ENCODE measurements around the gene KRT5. TPM values are rescaled to one million over a fixed set of nuclear protein-coding genes. Genes with fewer than 3 reads are reported as not detected.

Gene KRT5
- total and polyA plus RNA-seq, 2 experiments from 2014 or later: not detected

DNA sequence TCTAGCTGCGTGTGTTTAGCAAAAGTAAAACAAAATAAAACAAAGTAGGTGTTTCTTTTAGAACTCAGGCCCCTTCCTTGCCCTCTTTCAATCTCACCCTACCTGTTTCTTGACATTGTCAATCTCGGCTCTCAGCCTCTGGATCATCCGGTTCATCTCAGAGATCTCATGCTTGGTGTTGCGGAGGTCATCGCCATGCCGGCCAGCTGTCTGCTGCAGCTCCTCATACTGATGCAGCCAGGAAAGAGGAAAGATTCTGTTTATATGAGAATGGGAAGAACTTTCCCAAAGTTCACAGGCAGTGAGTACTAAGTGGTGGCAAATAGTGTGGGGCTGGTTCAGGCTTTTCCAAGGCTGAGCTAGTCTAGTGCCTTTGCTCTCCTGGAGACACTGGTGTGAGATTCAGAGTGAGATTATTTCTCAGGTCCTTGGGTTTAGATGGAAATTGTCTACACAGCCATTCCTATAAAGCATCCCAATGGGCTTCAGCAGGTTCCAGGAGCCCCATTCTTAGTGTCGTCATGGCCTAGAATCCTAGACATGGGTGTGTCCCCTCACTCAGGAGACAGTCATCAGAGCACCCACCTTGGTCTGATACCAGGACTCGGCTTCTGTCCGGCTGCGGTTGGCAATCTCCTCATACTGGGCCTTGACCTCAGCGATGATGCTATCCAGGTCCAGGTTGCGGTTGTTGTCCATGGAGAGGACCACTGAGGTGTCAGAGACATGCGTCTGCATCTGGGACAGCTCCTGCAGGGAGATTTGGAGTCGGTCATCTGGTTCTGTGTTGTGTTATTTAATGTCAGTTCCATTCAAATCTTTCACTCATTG is 3.0 kb downstream of the KRT5 start (continued):
- TF ChIP-seq EZH2phosphoT487 (IDR thresholded peaks at IDR 0.05; ENCODE audit: unreplicated experiment) (no peak), ETS1 (IDR thresholded peaks at IDR 0.05) (no peak), CTCF (conservative IDR thresholded peaks at IDR 0.05; ENCODE audit: low read depth in 2 of 2) (no peak), NANOG (IDR thresholded peaks at IDR 0.05; ENCODE audit: borderline replicate concordance) (no peak), EZH2 (IDR thresholded peaks at IDR 0.05; ENCODE audit: low read depth, unreplicated experiment) (no peak)

- H3K4me3 Mint-ChIP-seq: no peak overlapping the region
- ATAC-seq (no peak), DNase-seq (ENCODE audit: low spot score) (no peak)
- 0 out of 2 replicates have a peak, but pooled peaks cover 3% of the 10 kb centered on the region for H3K9me2 ChIP-seq (ENCODE audit: insufficient read depth)
- H2AFZ ChIP-seq: no peak overlapping the region
- H3K9me3 Mint-ChIP-seq: peaks cover 7% of the 10 kb centered on the region
- peaks cover 5% of the 10 kb centered on the region; the same call in 1 of the 3 replicates for H3K4me1 Mint-ChIP-seq
- no peak overlapping the region for H3K4me2 ChIP-seq
- H3K27me3 ChIP-seq (ENCODE audit: insufficient read depth): no peaks in the 10 kb centered on the region
- no peaks in the 10 kb centered on the region for H3F3A ChIP-seq (replicated peaks; ENCODE audit: low read depth)
- H3K27me3 Mint-ChIP-seq (ENCODE audit: insufficient read depth, low read depth, poor library complexity): peaks cover 8% of the 10 kb centered on the region
- H3K36me3 Mint-ChIP-seq (ENCODE audit: low read depth): 0 out of 3 replicates have a peak, but pooled peaks cover 7% of the 10 kb centered on the region
- no peaks in the 10 kb centered on the region for H3K36me3 ChIP-seq (ENCODE audit: insufficient read depth)
- H3K27ac Mint-ChIP-seq: no peak overlapping the region
- TF ChIP-seq ETS1 (IDR thresholded peaks at IDR 0.05): no peak
- TF ChIP-seq, protein P1, sequence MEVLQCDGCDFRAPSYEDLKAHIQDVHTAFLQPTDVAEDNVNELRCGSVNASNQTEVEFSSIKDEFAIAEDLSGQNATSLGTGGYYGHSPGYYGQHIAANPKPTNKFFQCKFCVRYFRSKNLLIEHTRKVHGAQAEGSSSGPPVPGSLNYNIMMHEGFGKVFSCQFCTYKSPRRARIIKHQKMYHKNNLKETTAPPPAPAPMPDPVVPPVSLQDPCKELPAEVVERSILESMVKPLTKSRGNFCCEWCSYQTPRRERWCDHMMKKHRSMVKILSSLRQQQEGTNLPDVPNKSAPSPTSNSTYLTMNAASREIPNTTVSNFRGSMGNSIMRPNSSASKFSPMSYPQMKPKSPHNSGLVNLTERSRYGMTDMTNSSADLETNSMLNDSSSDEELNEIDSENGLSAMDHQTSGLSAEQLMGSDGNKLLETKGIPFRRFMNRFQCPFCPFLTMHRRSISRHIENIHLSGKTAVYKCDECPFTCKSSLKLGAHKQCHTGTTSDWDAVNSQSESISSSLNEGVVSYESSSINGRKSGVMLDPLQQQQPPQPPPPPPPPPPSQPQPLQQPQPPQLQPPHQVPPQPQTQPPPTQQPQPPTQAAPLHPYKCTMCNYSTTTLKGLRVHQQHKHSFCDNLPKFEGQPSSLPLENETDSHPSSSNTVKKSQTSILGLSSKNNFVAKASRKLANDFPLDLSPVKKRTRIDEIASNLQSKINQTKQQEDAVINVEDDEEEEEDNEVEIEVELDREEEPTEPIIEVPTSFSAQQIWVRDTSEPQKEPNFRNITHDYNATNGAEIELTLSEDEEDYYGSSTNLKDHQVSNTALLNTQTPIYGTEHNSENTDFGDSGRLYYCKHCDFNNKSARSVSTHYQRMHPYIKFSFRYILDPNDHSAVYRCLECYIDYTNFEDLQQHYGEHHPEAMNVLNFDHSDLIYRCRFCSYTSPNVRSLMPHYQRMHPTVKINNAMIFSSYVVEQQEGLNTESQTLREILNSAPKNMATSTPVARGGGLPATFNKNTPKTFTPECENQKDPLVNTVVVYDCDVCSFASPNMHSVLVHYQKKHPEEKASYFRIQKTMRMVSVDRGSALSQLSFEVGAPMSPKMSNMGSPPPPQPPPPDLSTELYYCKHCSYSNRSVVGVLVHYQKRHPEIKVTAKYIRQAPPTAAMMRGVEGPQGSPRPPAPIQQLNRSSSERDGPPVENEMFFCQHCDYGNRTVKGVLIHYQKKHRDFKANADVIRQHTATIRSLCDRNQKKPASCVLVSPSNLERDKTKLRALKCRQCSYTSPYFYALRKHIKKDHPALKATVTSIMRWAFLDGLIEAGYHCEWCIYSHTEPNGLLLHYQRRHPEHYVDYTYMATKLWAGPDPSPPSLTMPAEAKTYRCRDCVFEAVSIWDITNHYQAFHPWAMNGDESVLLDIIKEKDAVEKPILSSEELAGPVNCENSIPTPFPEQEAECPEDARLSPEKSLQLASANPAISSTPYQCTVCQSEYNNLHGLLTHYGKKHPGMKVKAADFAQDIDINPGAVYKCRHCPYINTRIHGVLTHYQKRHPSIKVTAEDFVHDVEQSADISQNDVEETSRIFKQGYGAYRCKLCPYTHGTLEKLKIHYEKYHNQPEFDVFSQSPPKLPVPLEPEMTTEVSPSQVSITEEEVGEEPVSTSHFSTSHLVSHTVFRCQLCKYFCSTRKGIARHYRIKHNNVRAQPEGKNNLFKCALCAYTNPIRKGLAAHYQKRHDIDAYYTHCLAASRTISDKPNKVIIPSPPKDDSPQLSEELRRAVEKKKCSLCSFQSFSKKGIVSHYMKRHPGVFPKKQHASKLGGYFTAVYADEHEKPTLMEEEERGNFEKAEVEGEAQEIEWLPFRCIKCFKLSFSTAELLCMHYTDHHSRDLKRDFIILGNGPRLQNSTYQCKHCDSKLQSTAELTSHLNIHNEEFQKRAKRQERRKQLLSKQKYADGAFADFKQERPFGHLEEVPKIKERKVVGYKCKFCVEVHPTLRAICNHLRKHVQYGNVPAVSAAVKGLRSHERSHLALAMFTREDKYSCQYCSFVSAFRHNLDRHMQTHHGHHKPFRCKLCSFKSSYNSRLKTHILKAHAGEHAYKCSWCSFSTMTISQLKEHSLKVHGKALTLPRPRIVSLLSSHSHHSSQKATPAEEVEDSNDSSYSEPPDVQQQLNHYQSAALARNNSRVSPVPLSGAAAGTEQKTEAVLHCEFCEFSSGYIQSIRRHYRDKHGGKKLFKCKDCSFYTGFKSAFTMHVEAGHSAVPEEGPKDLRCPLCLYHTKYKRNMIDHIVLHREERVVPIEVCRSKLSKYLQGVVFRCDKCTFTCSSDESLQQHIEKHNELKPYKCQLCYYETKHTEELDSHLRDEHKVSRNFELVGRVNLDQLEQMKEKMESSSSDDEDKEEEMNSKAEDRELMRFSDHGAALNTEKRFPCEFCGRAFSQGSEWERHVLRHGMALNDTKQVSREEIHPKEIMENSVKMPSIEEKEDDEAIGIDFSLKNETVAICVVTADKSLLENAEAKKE (CRISPR knock-in tag; IDR thresholded peaks at IDR 0.05): no peak
- no peaks in the 10 kb centered on the region for H4K20me1 ChIP-seq (replicated peaks; ENCODE audit: insufficient read depth)
- H3K4me3 ChIP-seq: no peak overlapping the region
- no peak overlapping the region for H3K27ac ChIP-seq (ENCODE audit: low read depth)
- no peaks in the 10 kb centered on the region for H3K4me1 ChIP-seq (ENCODE audit: insufficient read depth)
- H3K79me2 ChIP-seq (replicated peaks; ENCODE audit: insufficient read depth): no peaks in the 10 kb centered on the region
Measured at GRCh38 chr12:52515927-52516831, 4.0 kb downstream of the KRT5 start.
